Measurements from ENCODE around the gene KAZN. TPM values are rescaled to one million over a fixed set of nuclear protein-coding genes. Genes with fewer than 3 reads are reported as not detected.

The KAZN gene
- total RNA-seq, 4 donors from 2014 or later = 0.77 to 12.3 (median 4.9) TPM

DNA sequence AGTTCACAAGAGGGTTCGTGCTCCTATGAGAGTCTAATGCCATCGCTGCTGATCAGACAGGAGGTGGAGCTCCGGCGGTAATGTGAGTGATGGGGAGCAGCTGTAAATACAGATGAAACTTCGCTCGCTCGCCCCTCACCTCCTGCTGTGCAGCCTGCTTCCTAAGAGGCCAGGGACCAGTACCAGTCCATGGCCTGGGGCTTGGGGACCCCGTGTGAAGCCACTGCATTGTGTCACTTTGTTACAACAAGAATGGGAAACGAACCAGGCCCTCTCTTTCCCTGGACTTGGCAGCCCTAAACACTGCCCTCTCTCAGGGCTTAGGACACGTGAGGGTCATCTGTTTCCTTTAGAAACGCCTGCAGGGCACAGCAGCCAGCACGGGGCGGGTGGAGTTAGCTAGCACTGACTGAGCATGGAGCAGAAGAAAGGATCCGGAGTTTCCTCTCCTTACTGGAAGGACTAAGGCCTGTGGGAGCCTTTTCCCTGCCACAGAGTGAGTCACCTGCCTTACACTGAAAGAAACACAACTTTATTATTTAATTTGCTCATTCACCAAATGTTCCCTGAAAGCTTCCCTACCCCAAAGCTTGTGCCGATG, 369.9 kb downstream of the KAZN start:
- intact Hi-C loops (cut with DNase I; ENCODE audit: low total_unique reads) = no loop called here

DNA sequence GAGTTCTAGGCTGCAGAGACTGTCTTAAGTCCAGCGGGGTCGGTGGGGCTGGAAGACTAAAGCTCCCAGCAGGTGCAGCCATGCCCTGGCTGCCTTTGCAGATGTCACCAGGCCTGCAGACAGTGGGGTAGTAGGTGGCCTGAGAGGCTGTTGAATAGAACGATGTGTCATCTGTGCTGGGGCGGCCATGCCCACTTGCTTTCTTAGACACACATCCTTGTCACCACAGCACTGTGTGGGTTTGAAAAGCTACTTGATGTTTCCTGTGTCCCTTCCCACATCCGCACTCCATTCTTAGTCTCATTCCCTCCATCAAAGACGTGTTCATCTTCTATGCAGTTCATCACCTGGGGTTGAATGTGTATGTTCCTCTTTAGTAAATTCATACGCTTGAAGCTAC, 370.5 kb downstream of the KAZN start:
- TF ChIP-seq, protein P1, sequence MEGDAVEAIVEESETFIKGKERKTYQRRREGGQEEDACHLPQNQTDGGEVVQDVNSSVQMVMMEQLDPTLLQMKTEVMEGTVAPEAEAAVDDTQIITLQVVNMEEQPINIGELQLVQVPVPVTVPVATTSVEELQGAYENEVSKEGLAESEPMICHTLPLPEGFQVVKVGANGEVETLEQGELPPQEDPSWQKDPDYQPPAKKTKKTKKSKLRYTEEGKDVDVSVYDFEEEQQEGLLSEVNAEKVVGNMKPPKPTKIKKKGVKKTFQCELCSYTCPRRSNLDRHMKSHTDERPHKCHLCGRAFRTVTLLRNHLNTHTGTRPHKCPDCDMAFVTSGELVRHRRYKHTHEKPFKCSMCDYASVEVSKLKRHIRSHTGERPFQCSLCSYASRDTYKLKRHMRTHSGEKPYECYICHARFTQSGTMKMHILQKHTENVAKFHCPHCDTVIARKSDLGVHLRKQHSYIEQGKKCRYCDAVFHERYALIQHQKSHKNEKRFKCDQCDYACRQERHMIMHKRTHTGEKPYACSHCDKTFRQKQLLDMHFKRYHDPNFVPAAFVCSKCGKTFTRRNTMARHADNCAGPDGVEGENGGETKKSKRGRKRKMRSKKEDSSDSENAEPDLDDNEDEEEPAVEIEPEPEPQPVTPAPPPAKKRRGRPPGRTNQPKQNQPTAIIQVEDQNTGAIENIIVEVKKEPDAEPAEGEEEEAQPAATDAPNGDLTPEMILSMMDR (IDR thresholded peaks at IDR 0.05) = no peak
- no peak for TF ChIP-seq POLR2A (IDR thresholded peaks at IDR 0.05)
- Histone ChIP-seq H3K9me3 (no peaks in the 10 kb centered on the region), H3K27me3 (no peaks in the 10 kb centered on the region), H3K27ac (peak overlapping the region; percentile 39 to 44), H3K4me3 (no peak overlapping the region), H3K36me3 (no peaks in the 10 kb centered on the region), H3K4me1 (no peaks in the 10 kb centered on the region)
- DNase-seq = no peak
- intact Hi-C loops (cut with DNase I; ENCODE audit: low total_unique reads) = no loop called here

More for the DNA sequence above, 369.9 kb downstream of the KAZN start:
- Histone ChIP-seq H3K27me3 (no peaks in the 10 kb centered on the region), H3K4me1 (no peaks in the 10 kb centered on the region), H3K4me3 (no peak overlapping the region), H3K36me3 (no peaks in the 10 kb centered on the region), H3K27ac (peak overlapping the region in 1 of 2 donors; percentile 39), H3K9me3 (no peaks in the 10 kb centered on the region)
- DNase-seq = peak in 1 of 2 donors; percentile 54
- TF ChIP-seq POLR2A (IDR thresholded peaks at IDR 0.05) = no peak
- TF ChIP-seq, protein P1 (IDR thresholded peaks at IDR 0.05) = no peak

DNA sequence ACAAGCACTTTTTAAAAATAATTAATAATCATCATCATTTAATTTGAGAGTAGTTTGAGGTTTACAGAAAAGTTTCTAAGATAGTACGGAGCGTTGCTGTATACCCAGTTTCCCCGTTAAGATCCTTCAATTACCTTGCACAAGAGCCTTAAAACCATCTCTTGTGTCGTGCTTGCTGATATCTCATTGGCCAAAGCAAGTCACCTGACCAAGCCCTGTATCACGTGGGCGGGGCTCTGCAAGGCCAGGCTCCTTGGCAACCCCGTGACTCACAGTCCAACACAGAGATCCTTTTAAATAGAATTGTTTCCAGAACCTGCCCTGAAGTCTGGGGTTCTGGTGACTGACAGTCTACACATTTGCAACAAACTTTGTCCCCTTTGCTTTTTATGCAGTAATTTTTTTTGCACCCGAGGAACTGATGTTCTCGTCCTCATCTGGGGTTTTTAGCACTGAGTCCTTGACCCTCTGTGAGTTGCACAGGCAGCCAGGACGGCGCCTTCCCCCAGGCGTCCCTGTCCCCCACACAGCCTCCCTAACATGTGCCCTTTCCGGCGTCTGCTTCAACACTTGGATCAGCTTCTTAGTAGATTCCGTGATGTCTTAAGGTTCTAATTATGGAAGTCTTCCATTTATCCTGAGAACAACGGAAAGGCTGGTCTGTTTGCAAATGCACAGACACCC, 371.8 kb downstream of the KAZN start:
- intact Hi-C loops (cut with DNase I; ENCODE audit: low total_unique reads) = no loop called here
- DNase-seq = peak; percentile 29 to 61
- H3K27me3 ChIP-seq = no peaks in the 10 kb centered on the region
- no peak overlapping the region for H3K27ac ChIP-seq
- H3K4me1 ChIP-seq = no peaks in the 10 kb centered on the region
- no peaks in the 10 kb centered on the region for H3K36me3 ChIP-seq
- TF ChIP-seq POLR2A (IDR thresholded peaks at IDR 0.05) = no peak
- TF ChIP-seq, protein P1 (IDR thresholded peaks at IDR 0.05) = no peak
- H3K9me3 ChIP-seq = no peaks in the 10 kb centered on the region
- no peak overlapping the region for H3K4me3 ChIP-seq

DNA sequence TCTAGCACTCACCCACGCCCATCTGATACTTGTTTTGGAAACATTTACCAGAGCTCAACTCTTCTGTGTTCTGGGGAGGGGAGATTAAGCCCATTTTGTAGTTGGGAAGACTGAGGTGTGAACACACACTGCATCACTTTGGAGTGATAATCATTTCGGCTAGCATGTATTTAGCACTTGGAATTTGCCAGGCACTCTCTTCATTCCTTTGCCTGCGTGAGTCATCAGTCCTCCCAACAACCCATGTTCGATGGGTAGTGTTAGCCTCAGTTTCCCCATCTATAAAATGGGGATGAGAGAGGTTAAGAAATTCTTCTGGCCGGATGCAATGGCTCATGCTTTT, 372.3 kb downstream of the KAZN start:
- TF ChIP-seq, protein P1 (IDR thresholded peaks at IDR 0.05) = no peak
- no peak for TF ChIP-seq POLR2A (IDR thresholded peaks at IDR 0.05)

DNA sequence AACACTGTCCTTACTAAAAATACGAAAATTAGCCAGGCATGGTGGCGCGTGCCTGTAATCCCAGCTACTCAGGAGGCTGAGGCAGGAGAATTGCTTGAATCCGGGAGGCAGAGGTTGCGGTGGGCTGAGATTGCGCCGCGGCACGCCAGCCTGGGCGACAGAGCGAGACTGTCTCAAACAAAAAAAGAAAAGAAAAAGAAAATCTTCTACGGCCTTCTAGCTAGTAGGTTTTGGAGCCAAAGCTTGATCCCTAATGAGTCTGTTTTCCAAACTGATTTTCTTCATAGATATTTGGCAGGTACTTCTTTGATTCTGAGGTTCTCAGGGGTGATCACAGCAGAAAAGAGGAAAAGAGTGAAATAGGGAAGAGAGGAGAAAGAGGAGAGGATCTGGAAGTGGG, 372.7 kb downstream of the KAZN start:
- TF ChIP-seq, protein P1 (IDR thresholded peaks at IDR 0.05) = no peak
- TF ChIP-seq POLR2A (IDR thresholded peaks at IDR 0.05) = no peak
- intact Hi-C loops (cut with DNase I; ENCODE audit: low total_unique reads) = no loop called here
- DNase-seq = no peak
- Histone ChIP-seq H3K9me3 (no peaks in the 10 kb centered on the region), H3K4me3 (no peak overlapping the region), H3K27ac (no peak overlapping the region), H3K4me1 (no peaks in the 10 kb centered on the region), H3K36me3 (no peaks in the 10 kb centered on the region), H3K27me3 (no peaks in the 10 kb centered on the region)

More for the DNA sequence above, 372.3 kb downstream of the KAZN start:
- Histone ChIP-seq H3K9me3 (no peaks in the 10 kb centered on the region), H3K36me3 (no peaks in the 10 kb centered on the region), H3K4me3 (no peak overlapping the region), H3K27ac (no peak overlapping the region), H3K4me1 (no peaks in the 10 kb centered on the region), H3K27me3 (no peaks in the 10 kb centered on the region)
- no peak for DNase-seq
- intact Hi-C loops (cut with DNase I; ENCODE audit: low total_unique reads) = no loop called here
